Left lung (tissue), 10 donors: ENCODE data around the gene DCUN1D2. TPM values are rescaled to one million over a fixed set of nuclear protein-coding genes. Genes with fewer than 3 reads are reported as not detected.

Experiments
- ATAC-seq: fragments of 200-7000 bp; cut with Tn5 transposase; one replicate; pipeline ENCODE4 v1.9.1; 2020; ENCODE audit warnings: moderate library complexity
- DNase-seq, 4 donors: peaks; one replicate each; pipeline ENCODE4 v3.0.0-alpha.2; 2013 to 2020
- H3K27ac ChIP-seq, 2 donors: fragments of 200-600 bp; sonication (generic) in 1 of 2; one replicate each; pipeline versions ENCODE4 v1.5.0 to v1.8.0; 2020 to 2021
- H3K27me3 ChIP-seq, 2 donors: fragments of 200-600 bp; sonication (generic) in 1 of 2; one replicate each; pipeline versions ENCODE4 v1.5.0 to v1.8.0; 2020 to 2021
- H3K36me3 ChIP-seq, 2 donors: fragments of 200-600 bp; sonication (generic) in 1 of 2; one replicate each; pipeline versions ENCODE4 v1.5.0 to v1.8.0; 2020 to 2021
- H3K4me1 ChIP-seq, 2 donors: fragments of 200-600 bp; one replicate each; pipeline ENCODE4 v1.8.0; 2021
- H3K4me3 ChIP-seq, 2 donors: fragments of 200-600 bp; sonication (generic) in 1 of 2; one replicate each; pipeline versions ENCODE4 v1.5.0 to v1.8.0; 2020 to 2021; ENCODE audit warnings: mild to moderate bottlenecking in 1 of 2
- H3K9me3 ChIP-seq, 2 donors: fragments of 200-600 bp; sonication (generic) in 1 of 2; one replicate each; pipeline versions ENCODE4 v1.5.0 to v1.8.0; 2020 to 2021
- intact Hi-C, 2 donors: fragments of 100-400 bp; cut with DNase I; formaldehyde crosslinking; loops; one replicate each; pipeline versions ENCODE4 v1.11.2 to v1.14.2; 2022
- polyA plus RNA-seq, 6 donors: library from polyadenylated mRNA; unstranded; fragments of 120-200 nt; gene quantifications; one replicate each; pipeline ENCODE4 v1.2.1, GENCODE V29; 2013; ENCODE audit not compliant: insufficient read length in 6 of 6
- total RNA-seq, 2 donors: library from RNA; stranded (reverse); fragmentation: NEBNext Ultra II Directional; extraction: Animal tissue kit (Norgen Biotek cat#: 25700); gene quantifications; one replicate each; pipeline ENCODE4 v1.2.1, GENCODE V29; 2021
- TF ChIP-seq, protein P1 (sequence below), 2 donors: fragments of 200-600 bp; sonication (generic) in 1 of 2; IDR thresholded peaks; one replicate each; pipeline versions ENCODE4 v1.5.0 to v1.8.0; 2021; ENCODE audit warnings: antibody characterized with exemption in 2 of 2
- donor health status: DM: no; HTN: yes; CAD: no.
- donor health status: DM: no; HTN: no; CAD: no.

DCUN1D2 gene
- total and polyA plus RNA-seq, 8 donors = 10.3 to 26.3 (median 19.2) TPM

- Histone ChIP-seq H3K27me3 (no peaks in the 10 kb centered on the region), H3K27ac (peak overlapping the region in 1 of 2 donors; percentile 13), H3K4me3 (no peak overlapping the region), H3K36me3 (peaks cover 0 to 77% of the 10 kb centered on the region in 2 donors), H3K4me1 (no peaks in the 10 kb centered on the region), H3K9me3 (no peaks in the 10 kb centered on the region)
- DNase-seq = peak in 1 of 4 donors; percentile 47
- intact Hi-C loops = no loop called here
- TF ChIP-seq, protein P1, sequence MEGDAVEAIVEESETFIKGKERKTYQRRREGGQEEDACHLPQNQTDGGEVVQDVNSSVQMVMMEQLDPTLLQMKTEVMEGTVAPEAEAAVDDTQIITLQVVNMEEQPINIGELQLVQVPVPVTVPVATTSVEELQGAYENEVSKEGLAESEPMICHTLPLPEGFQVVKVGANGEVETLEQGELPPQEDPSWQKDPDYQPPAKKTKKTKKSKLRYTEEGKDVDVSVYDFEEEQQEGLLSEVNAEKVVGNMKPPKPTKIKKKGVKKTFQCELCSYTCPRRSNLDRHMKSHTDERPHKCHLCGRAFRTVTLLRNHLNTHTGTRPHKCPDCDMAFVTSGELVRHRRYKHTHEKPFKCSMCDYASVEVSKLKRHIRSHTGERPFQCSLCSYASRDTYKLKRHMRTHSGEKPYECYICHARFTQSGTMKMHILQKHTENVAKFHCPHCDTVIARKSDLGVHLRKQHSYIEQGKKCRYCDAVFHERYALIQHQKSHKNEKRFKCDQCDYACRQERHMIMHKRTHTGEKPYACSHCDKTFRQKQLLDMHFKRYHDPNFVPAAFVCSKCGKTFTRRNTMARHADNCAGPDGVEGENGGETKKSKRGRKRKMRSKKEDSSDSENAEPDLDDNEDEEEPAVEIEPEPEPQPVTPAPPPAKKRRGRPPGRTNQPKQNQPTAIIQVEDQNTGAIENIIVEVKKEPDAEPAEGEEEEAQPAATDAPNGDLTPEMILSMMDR (IDR thresholded peaks at IDR 0.05) = no peak
- ATAC-seq = no peak
Observed at GRCh38 chr13:113458253-113459065, 32.1 kb downstream of the DCUN1D2 start.

GRCh38 chr13:113457510-113457909, 33.0 kb downstream of the DCUN1D2 start:
- Histone ChIP-seq H3K27me3 (no peaks in the 10 kb centered on the region), H3K36me3 (peaks cover 0 to 85% of the 10 kb centered on the region in 2 donors)
- intact Hi-C loops = no loop called here

GRCh38 chr13:113456116-113456702, 34.3 kb downstream of the DCUN1D2 start:
- H3K4me3 ChIP-seq = no peak overlapping the region
- H3K9me3 ChIP-seq = no peaks in the 10 kb centered on the region
- H3K27ac ChIP-seq = no peak overlapping the region
- H3K36me3 ChIP-seq = peaks cover 0 to 90% of the 10 kb centered on the region in 2 donors
- ATAC-seq = no peak
- TF ChIP-seq, protein P1 (IDR thresholded peaks at IDR 0.05) = no peak
- H3K4me1 ChIP-seq = no peaks in the 10 kb centered on the region
- H3K27me3 ChIP-seq = no peaks in the 10 kb centered on the region
- no peak for DNase-seq
- intact Hi-C loops = no loop called here

More at GRCh38 chr13:113457510-113457909, 33.0 kb downstream of the DCUN1D2 start:
- no peak for DNase-seq
- Histone ChIP-seq H3K4me3 (no peak overlapping the region), H3K9me3 (no peaks in the 10 kb centered on the region), H3K27ac (no peak overlapping the region), H3K4me1 (no peaks in the 10 kb centered on the region)
- TF ChIP-seq, protein P1 (IDR thresholded peaks at IDR 0.05) = no peak
- no peak for ATAC-seq

GRCh38 chr13:113455384-113455783, 35.1 kb downstream of the DCUN1D2 start:
- intact Hi-C loops = no loop called here
- Histone ChIP-seq H3K4me3 (no peak overlapping the region), H3K9me3 (no peaks in the 10 kb centered on the region), H3K36me3 (peaks cover 0 to 82% of the 10 kb centered on the region in 2 donors), H3K27ac (no peak overlapping the region), H3K4me1 (no peaks in the 10 kb centered on the region), H3K27me3 (no peaks in the 10 kb centered on the region)
- TF ChIP-seq, protein P1 (IDR thresholded peaks at IDR 0.05) = no peak
- ATAC-seq = no peak
- DNase-seq = no peak

GRCh38 chr13:113454936-113455335, 35.6 kb downstream of the DCUN1D2 start:
- Histone ChIP-seq H3K9me3 (no peaks in the 10 kb centered on the region), H3K27me3 (no peaks in the 10 kb centered on the region), H3K4me3 (no peak overlapping the region), H3K27ac (no peak overlapping the region), H3K36me3 (peaks cover 0 to 78% of the 10 kb centered on the region in 2 donors), H3K4me1 (no peaks in the 10 kb centered on the region)
- TF ChIP-seq, protein P1 (IDR thresholded peaks at IDR 0.05) = no peak
- ATAC-seq = no peak
- DNase-seq = no peak
- intact Hi-C loops = no loop called here
